Nucleus accumbens (tissue), 56 donors: Measurements from ENCODE around the gene SH3BP2.

Experiments used
- DNase-seq, 56 donors: peaks; one replicate each; lab custom pipeline; 2025; lab: John Stamatoyannopoulos, UW

The SH3BP2 gene

DNA sequence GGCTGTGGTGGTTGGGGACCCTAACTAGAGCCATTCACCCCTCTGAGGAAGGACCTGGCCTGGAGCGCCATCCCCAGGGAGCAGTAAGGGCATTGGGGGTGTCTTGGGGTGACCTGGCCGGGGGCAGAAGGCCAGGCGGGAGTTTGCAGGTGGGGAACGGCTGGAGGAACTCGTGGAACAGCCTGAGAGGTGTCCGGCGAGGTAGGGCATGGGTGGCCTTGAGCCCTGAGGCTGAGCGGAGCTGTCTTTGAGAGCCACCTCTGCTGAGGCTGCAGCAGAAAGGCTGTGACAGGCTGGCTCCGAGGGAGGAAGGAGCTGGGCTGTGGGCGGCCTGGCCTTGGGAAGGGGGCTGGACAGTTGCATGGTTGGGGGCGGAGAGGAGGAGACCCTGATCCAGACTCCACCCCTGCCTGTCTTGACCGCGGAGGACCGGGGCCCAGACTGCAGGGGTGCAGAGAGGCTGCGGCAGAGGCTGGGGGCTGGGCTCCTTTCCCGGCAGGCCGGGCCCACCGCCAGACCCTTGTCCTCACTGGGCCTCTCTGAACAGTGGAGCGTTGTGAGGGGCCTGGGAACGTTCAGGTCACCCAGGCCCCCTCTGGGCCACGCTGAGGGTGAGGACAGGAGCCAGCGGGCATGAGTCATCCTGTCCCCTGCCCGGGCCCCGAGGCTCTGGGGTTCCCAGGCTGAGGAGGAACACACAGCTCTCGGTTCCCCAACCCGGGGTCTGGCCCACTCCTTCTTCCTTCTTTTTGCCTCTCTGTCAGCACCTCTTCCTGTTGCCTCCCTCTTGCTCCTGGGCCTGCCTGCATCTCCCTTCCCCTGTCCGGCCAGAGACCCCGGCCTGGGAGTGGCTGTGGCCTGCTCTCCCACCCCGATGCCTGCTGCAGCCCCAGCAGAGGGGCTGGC lies 8.1 kb downstream of the SH3BP2 start:
- peak in 53 of 56 donors; percentile 34 to 89 (median 76) for DNase-seq

DNA sequence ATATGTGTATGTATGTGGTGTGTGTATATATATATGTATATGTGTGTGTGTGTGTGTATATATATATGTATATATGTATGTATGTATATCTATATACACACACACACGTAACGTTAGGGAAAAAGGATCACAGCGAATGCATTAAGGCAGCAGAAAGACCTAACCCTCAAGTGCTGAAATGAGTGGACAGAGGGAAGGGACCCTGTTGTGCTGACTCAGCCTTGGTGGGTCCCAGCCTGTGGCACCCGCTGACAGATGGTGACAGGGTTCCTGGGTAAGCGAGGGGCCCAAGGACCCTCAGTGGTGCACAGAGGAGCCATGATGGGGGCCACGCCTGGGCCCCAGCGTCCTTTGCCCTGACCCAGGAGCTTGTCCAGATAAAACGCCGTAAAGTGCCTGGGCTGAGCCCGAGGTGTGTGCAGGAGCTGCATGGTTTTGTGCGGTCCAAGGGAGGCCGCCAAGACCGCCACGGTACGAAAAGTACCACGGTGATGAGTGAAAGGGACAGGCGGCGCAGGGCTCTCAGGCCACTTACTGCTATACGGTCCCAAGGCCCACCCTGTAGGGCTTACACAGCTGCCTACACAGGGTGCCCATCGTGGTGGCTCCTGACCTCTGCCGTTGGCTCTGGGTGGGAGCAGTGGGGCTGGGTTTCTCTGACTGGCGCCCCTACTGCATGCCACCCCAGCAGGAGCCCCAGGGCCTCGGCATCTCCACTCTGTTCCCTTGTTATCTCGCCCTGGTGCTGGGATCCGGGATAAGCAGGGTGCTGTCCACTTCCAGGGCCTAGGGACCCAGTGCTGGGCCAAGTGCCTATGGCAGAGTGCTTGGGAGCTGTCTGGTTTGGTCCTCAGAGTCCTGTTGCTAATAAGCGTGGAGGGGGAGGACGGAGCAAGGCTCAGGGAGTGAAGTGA lies 10.0 kb downstream of the SH3BP2 start:
- no peak for DNase-seq

DNA sequence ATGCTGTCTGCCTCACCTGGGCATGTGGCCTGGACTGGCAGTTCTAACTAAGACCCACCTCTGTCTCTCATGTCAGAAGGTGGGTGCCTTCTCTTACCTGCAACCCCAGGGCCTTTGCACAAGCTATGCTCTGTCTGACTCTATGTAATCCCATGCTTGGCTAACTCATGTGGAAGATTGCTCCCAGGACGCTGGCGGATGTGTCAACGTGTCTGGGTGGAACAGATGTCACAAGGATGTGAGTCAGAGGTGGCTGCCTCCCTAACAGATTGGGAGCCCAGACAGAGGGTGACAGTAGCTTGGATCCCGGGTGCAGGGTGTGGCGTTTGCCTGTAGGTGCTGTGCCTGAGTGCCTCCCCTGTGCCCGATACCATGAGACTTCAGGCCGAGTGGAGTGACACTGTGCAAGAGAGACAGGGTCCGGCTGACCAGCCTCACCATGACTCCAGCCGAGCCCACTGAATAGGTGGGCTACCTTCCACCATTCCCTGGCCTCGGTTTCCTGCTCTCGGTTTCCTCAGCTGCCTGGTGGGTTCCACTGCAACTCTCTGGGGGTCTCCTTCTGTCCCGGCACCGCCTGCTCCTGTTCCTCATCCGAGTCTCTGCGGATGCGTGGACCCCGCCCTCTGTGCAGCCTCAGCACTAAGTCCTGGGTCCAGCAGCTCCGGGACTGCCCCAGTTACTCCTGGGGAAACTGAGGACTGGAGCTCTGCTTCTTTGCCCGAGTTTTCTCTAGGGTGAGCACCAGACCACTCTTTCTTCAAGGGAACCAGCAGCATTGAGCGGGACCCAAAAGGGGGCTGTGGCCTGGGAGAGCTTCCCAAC lies 11.0 kb downstream of the SH3BP2 start:
- DNase-seq, result peak in 1 of 56 donors; percentile 53

DNA sequence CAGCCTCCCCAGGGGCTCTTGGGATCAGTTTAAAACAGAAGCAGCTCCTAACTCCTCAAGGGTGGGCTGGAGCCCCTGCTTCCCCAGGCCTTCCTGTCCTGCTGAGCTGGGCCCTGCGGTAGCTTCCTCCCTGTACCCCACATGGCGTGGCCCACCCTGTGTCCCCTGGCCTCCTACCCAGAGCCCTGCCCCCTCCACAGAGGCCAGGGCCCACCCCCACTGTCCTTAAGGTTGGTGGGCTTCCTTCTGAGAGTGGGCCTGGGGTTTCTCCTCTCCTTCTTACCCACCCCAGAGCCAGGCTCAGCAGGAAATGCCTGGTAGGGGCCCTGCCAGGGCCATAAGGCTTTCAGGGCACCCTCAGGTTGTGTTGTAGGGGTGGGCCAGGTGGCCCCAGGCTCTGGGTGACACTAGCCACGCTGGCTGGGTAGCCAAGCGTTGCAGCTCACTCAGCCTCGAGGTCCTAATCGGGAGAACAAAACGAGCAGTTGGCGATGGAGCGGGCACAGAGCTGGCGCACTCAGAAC lies 11.6 kb downstream of the SH3BP2 start:
- no peak for DNase-seq

DNA sequence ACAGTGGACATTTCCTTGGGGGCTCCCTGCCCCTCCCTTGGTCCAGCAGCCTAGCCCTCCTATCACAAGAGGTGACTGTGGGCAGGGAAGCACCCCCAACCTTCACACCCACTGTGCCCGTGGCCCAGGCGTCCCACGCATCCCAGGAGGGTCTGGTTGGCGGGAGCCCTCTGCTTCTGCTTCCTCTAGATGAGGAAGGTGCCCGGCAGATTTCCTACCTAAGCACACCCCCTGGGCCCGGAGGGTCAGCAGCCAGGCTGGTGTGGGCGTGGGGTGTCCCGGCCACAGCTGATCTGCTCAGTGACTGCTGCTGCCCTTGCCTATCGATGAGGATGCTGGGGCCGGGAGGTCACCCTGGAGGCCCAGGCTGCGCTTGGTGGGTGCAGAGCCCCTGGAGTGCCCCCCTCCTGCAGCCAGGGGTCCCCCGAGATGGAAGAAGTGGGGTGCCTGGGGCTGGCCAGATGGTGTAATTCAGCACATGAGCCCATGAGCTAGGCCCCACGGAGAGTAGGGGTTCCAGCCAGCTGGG lies 12.2 kb downstream of the SH3BP2 start:
- DNase-seq, result no peak

DNA sequence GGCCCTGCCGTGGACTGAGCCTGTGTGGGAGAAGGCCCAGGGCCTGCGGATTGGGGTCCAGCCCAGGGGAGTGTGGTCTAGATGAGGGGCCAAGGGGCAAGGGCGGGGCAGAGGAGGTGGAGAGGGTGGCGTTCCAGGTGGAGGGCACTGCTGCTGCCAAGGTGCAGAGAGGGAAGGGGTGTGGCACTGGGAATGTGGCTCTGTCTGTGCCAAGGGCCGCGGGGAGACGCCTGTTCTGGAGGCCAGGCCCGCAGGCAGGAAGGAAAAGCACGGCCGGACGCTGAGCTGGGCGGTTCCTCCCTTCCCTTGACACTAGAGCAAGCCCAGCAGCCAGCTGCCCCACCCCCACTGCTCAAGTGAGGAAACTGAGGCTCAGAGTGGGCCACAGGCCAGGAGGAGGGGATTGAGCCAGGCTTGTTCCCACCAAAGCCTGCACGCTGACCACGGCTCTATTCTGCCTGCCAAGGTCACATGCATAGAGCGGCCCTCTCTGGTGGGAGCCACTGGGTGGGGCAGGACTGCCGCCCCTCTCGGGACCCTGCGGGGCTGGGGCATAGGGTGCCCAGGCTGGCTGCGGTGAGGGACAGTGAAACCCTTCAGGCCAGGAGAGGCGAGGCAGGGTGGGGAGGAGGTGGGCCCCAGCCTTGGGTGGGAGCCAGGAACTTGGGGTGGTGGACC lies 13.0 kb downstream of the SH3BP2 start:
- DNase-seq, result no peak

DNA sequence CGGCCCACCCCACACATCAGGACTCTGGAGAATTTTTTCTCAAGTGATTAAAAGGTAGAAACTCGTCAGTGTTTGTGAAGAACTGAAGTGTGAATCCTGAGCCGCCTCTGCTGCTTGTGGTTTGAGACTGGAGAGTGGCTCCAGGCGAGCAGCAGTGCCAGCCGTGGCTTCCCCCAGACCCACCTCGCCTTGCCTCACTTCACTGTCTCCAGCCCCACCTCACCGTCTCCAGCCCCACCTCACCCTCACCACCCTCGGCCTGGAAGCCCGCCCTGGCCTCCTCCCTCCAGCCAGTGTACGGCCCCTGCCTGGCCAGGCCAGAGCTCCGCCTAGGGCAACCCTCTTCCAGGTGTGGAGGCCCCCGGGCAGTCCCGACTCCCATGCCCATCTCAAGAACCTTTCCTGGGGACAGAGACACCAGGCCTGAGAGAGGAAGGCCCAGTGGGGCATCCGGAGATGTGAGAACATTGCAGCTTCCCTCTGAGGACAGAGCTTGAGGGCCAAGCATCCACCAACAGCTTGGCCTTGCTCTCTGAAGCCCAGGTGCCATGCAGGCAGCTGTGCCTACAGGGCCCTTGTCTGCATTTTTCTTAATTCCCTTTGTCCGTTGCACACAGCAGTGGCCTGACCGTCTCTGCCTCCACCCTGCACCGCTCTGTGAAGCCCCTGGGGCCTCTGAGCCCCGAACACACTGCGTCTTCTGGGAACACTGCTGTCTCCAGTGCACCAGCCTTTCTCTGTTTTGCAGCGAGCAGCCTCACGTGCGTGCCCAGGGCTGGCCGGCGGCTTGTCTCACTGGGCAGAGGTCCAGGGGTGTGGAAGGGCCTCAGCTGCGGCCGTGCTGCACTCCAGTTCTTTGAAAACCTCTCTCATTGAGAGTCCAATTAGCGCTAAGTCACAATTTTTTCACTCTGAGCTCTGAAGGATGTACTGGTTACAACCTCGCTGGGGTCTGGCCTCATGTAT lies 13.8 kb downstream of the SH3BP2 start:
- peak in 32 of 56 donors; percentile 21 to 69 (median 37) for DNase-seq

DNA sequence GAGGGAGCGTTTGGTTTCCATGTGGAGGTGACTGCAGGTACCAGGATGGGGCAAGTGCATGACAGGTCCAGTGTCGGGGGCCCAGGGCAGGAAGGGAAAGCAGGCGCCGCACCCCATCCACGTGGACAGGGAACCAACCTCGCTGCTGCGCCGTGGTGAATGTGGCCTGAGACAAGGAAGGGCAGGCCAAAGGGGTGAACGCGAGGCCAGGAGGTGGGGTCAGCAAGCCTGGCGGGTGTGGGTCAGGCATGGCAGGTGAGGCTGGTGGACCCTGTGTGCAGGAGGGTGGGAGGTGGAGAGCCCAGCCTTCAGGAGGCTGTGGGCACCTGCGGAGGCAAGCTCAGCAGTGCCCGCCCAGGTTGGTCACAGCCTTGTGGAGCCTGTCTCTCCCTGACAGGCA lies 14.7 kb downstream of the SH3BP2 start:
- DNase-seq, result no peak

DNA sequence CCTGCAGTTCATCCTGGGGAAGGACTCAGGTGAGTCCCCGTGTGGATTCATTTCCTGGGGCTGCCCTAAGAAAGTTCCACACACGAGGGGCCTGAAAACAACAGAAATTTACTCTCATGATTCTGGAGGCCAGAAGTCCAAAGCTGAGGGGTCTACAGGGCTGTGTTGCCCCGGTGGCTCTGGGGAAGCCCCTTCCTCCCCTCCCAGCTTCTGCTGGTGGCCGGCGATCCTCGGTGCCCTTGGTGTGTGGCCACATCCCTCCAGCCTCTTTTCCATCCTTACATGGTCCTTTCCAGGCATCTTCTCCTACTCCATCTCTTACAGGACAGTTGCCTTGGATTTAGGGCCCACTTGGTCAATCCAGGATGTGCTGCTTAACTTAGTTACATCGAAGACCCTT lies 15.1 kb downstream of the SH3BP2 start:
- DNase-seq, result no peak

DNA sequence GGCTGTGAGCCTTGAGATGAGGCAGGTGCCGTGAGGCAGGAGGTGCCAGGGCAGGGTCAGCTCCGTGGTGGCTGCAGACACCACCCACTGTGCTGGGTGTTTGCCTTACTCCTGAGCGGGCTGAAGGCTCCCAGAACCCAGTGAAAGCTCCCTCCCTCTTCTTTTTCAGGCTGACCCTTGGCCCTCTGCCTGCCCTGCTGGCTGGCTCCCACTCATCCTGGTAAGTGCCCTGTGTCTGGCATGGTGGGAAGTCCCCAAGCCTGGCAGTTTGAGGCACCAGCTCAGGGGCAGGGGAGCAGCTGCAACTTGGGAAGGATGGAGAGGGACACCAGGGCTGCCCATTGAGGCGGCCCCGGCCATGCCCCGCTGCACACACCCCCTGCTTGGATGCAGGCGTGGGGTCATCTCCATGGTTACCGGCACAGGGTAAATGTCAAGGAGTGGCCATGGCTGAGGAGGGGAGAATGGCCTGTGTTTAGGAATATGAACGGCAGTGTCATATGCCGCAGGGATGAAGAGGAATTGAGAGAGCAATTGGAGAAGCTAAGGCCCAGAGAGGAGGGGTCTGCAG lies 16.8 kb downstream of the SH3BP2 start:
- DNase-seq, result peak in 4 of 56 donors; percentile 16 to 44 (median 32)

DNA sequence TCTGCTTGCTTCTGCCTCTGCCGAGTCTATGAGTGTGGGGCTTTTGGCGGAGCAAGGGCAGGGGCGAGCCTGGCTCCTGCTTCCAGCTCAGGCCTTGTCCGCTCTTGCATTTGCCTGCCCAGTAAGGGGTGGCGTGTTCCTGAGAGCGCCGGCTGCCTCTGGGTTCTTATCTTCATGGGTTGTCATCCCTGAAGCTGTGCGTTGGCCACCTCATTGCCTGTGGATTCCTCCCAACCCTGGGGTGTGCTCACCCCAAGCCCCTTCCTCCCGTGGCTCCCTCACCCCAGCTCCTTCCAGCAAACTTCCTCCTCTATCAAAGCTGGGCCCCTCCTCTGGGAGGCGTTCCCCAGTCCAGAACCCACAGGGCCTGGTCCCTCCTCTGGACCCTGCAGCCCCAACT lies 17.5 kb downstream of the SH3BP2 start:
- DNase-seq, result no peak

DNA sequence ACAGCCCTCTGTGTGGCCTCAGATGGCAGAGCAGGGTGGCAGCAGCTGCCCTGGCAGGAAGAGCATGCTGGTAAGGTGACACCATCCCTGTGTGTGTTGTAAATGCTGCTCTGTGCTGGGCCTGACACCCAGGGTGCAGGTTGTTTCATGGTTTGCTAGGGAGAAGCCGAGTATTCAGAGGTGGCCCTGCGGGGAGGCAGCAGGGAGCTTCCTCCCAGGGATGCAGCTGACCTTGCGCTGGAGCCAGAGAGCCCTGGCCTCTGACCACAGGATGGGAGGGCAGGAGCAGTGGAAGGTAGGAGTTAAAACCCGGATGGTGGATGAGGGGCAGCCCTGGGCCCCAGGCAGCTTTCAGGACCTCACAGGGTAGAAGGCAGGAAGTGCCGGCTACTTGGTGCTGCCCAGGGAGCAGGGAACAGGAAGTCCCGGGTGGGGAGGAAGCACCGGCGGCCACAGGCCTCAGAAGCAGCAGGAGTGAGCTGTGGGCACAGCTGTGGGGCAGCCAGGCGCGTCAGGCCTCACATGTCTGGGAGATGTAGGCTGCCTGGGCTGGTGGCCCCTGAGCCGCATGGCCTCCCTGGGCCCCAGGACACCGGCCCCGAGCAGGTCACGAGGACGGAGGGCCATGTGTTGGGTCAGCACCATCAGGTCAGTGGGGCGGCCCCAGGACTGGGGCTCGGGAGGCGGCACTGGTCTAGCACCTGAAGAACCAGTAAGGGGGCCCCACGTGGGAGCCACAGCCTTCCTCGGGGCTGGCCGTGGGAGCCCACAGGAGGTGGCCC lies 19.1 kb downstream of the SH3BP2 start:
- peak in 26 of 56 donors; percentile 13 to 54 (median 30) for DNase-seq

DNA sequence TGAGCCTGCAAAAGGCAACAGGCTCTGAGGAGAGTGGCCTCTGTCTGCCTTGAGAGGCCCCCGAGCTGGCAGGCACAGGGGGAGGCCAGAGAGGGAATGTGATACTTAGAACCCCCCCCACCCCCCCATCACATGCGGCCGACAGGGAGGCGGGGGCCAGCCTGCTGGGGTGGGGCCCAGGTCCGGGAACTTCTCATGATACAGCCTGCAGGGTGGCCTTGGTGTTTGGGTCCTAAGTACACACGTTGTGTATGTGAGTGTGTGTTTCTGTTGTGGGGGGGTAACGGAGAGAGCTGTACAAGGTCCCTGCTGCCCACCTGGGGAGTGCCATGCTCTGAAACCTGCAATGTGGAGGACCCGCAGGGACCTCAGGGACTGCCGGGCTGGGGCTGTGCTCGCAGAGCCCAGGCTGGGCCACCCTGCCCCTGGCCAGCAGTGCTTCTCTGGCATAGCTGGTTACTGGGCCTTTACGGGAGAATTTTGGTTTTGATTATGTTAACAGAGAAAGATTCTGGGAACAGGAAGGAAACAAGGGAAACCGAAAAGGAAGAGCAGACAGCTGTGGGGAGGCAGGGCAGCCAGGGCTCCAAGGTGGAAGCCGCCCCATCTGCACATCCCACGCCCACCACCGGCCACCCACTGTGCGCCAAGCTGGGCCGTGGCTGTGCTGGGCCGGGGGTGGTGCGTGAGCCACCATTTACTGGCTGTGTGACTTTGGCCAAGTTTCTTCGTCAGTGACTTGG lies 19.9 kb downstream of the SH3BP2 start:
- no peak for DNase-seq

DNA sequence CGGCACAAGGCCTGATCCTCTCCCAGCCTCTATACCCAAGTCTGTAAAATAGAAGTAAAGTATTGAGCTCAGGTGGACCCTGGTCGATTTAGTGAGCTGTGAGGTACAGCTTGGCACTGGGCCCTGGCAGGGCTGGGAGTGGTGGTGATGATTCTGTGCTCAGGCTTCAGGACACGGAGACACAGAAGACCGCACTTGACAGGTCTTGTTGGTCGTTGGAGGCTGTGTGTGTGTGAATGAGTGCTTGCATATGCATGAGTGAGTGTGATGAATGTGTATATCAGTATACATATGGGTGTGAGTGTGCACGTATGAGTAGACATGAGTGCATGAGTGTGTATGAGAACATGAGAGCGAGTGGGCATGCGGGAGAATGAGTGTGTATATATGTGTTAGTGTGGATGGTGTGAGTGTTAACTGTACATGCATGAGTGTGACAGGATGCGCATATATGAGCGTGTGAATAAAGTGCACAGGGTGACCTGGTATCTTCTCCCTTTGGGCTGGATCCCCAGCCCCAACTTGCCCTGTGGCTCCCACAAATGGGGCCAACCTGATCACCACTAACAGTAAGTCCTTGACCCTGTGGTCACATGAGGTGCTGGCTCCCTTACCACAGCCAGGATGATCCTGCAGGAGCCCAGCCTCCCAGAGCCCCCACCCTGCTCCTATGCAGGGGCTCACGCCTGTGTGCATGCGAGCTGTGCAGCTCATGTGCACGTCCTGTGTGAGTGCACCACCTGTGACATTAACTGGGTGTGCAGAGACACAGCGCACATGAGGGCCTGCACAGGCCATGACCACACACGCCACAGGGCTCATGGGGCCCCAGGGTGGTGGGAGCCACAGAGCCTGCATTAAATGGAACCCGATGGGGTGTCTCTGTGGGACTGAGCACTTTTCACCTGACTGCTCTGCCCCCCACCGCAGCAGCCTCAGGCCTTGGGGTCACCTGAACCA lies 20.8 kb downstream of the SH3BP2 start:
- no peak for DNase-seq

DNA sequence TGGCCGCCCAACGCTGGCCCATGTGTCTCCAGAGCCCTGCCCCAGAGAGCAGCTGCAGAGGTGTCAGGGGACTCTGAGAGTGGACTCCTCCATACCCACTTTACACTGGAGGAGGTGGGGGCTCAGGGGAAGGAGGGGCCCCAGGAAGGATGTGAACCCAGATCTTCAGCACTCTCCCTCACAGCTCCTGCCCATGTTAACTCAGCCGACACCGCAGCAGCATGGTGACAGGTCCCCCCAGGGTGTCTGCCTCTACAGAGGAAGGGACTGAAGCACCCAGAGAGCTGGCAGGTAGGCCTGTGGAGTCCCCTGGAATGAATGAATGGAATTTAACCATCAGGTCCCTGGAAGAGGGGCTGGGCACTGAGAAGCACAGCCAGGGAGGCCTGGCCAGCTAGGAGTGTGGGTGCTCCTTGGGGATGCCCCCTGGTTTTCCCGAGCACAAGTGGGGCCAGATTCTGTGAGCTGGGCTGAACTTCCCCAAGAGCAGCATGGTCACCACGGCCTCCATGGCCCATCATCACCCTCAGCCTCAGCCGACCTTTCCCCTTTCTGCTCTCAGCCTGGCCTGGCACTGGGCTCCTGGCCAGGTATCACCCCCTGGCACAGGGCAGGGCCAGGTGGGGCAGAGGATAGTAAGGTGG lies 21.9 kb downstream of the SH3BP2 start:
- no peak for DNase-seq
